CD4-positive, alpha-beta T cell treated with Interferon alpha-2 for 1 hour (primary cell): Measurements from ENCODE around the gene ACTR2.
"Not testable (repeated sequence)": the region's sequence is repeated elsewhere in the genome, so short reads cannot be mapped to it uniquely, and the experiment has no call there.

ENCODE experiments used
- DNase-seq, 2 donors: peaks; one replicate each; pipeline ENCODE4 v3.0.0-alpha.2; 2020 to 2022

The ACTR2 gene

GRCh38 chr2:65231121-65231520, 3.5 kb downstream of the ACTR2 start:
- DNase-seq = no peak

GRCh38 chr2:65231892-65232477, 4.4 kb downstream of the ACTR2 start:
- DNase-seq = no peak

GRCh38 chr2:65232636-65233035, 5.0 kb downstream of the ACTR2 start:
- peak in 1 of 2 donors; percentile 25 for DNase-seq

DNA sequence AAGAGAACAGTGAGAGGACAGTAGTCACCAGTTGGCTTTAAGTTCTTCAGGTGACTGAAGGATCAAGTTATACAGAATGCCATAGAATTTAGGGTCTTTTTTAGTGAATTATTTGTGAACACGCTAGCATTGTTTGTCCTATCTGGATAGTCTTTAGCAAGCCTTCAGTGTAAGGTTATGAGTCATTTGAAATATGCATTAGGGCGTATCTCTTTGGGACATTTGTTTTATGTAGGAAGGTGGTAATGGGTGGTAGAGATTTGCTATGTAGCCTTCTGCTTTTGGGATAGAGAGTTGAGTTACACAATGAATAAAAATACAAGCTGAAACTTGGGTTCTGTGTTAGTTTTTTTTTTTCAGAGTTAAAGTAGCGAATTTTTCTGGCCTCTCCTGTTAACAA, 13.0 kb downstream of the ACTR2 start:
- no peak for DNase-seq

DNA sequence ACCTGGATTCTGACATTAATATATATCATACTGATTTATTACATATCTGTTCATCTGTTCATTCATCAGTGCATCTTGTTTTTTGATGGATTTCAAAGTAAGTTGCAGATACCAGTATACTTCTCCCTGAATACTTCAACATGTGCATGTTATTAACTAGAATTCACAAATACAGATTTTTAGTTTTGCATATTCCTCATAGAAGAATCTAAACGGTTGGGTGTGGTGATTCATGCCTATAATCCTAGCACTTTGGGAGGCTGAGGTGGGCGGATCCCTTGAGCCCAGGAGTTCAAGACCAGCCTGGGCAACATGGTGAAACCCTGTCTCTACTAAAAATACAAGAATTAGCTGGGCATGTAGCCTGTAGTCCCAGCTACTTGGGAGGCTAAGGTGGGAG, 16.8 kb downstream of the ACTR2 start:
- DNase-seq = not testable (repeated sequence)

- DNase-seq = no peak
Observed at GRCh38 chr2:65252640-65253039, 25.0 kb downstream of the ACTR2 start.

GRCh38 chr2:65255356-65255755, 27.7 kb downstream of the ACTR2 start:
- DNase-seq = no peak

DNA sequence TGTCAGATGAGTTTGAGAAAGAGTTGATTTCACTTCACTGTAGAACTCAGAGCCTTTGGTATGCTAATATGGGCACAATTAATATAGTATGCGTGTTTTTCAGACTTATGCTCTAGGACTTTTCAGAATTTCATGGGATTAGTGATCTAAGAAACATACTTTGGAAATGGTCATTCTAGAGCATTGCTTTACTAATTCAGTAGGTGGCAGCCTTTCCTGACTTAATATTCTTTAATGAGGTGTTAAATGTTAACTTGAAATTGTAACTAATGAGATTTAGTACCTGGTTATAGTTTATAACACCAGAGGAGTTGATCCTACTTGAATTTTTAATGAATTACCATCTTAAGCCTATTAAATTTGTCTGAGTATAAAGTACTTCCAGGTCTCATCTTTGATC, 28.4 kb downstream of the ACTR2 start:
- no peak for DNase-seq

DNA sequence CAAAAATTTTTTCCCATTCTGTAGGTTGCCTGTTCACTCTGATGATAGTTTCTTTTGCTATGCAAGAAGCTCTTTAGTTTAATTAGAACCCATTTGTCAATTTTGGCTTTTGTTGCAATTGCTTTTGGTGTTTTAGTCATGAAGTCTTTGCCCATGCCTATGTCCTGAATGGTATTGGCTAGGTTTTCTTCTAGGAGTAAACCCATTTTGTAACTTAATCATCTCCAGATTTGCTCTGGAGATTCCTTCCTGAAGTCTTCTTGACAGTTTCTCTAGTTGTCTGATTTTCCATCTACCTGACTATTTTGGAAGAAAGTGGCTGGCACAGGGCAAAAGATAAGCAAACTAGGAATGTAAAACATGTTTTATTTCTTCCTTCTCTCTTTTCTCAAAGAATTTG, 30.2 kb downstream of the ACTR2 start:
- not testable (repeated sequence) for DNase-seq

- DNase-seq = no peak
Observed at GRCh38 chr2:65261676-65262075, 34.0 kb downstream of the ACTR2 start.

DNA sequence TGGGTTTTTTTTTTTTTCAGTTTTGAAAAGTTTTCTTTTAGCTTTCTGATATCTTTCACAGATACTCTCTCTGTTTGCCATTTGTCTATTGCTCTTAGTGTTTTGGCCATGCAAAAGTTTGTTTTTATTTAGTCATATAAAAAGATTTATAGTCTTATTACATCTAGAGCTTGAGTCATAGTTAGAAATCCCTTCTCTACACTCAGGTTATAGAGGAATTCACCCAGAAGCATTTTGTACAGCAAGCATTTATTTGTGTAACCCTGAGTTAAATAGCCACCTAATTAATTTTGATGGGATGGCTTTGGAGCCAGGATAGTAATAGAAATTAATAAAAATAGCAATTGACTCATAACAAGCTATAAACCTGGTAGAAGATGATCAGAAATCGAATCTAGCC, 35.6 kb downstream of the ACTR2 start:
- DNase-seq = no peak

DNA sequence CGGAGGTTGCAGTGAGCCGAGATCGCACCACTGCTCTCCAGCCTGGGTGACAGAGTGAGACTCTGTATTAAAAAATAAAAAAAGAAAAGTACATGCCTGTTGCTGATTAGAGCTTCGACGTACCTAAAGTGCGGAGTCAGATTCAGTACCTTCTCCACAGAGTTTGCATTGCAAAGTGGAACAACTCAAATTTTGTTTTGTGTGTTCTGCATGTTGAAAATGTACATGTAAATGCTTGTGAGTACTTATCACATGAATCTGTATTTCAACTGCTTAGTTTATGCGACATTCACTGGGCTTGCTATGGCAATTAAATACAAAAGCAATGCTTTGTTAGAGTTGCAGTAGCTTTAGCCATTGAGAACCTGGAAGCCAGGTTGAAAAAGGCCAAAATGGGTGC, 36.4 kb downstream of the ACTR2 start:
- no peak for DNase-seq

GRCh38 chr2:65264821-65265670, 37.4 kb downstream of the ACTR2 start:
- peak in 1 of 2 donors; percentile 33 for DNase-seq

DNA sequence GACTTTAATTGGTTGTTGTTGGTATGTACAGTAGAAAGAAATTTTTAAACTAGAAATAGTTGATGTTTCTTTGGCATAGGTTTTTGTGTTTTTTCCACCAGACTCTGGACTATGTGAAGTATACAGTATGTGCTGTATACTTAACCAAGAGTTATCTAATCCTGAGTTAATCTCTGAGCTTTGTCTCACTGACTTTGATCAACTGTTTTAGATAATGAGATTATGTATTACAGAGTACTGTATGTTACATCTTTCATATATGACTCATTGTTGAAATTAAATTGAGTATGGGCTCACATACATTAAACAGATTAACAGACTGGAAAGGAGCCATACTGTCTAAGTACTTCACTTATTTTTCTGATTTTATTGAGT, 38.0 kb downstream of the ACTR2 start:
- no peak for DNase-seq

DNA sequence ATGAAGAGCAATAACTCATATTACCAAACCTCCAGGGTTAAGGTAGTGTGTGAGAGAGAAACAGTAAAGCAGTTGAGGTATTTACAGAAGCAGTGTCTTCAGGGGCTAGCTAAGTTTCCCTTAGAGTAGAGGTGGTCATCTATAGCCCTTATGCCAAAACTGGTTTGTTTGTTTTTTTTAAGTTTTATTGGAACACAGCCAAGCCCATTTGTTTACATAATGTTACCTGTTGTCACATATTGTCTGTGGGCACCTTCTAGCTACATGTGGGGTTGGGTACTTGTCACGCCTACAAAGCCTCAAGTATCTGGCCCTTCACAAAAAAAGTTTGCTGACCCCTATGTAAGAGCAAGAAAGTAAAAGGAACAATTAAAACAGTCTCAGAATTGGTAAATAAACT, 39.4 kb downstream of the ACTR2 start:
- DNase-seq = no peak

GRCh38 chr2:65268957-65269356, 41.3 kb downstream of the ACTR2 start:
- DNase-seq = no peak

GRCh38 chr2:65273344-65273743, 45.7 kb downstream of the ACTR2 start:
- DNase-seq = no peak

- no peak for DNase-seq
Observed at GRCh38 chr2:65275141-65275915, 47.7 kb downstream of the ACTR2 start.

DNA sequence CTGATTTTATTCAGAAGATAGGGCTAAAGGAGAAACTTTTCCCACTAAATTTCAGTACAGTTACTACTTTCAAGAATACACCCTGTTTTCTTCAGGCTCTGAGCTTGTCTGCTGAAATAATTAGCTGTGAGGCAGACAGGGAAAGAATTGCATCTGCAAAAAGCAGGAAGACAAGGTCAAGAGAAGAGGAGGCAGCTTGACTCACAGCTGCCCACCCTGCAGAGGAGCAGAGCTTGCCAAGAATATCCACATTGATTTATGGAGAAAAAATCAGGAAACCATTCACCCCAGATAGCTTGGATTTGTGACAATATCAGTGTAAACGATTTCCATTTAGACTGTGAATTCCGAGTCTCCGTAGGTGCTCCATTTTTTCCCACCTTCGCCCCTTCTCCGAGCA, 49.0 kb downstream of the ACTR2 start:
- no peak for DNase-seq

GRCh38 chr2:65277118-65277517, 49.5 kb downstream of the ACTR2 start:
- no peak for DNase-seq

GRCh38 chr2:65277791-65278483, 50.3 kb downstream of the ACTR2 start:
- no peak for DNase-seq

DNA sequence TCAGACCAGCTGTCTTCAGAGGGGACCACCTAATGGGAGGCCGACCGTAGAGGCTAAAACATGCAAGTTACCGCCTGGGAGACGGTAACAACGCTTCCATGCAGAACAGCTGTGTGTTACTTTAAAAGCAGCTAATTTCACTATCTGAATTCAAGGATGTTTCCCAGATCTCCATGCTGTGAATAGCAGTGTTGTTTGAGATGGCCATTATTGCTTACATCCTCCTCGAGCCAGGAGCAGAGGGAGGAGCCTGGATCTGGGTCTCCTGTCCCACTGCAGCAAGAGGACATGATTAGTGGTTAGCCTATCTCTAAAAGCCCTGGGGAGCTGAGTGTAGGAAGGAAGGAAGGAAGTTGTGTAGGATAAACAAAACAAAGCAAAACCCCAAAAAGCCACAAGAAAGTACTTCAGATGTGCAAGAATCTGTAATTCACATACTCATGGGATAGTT, 50.9 kb downstream of the ACTR2 start:
- DNase-seq = no peak

- no peak for DNase-seq
Observed at GRCh38 chr2:65279756-65280155, 52.1 kb downstream of the ACTR2 start.
